Fibroblast of the conjunctiva (primary cell): ENCODE data around the gene STEAP3.

Experiments
- DNase-seq: peaks from one replicate; pipeline ENCODE4 v3.0.0-alpha.2; 2010; ENCODE audit warnings: low read depth

STEAP3 gene

GRCh38 chr2:119225105-119225865, 1.7 kb downstream of the STEAP3 start:
- DNase-seq: no peak

GRCh38 chr2:119225926-119226325, 2.3 kb downstream of the STEAP3 start:
- DNase-seq: no peak

DNA sequence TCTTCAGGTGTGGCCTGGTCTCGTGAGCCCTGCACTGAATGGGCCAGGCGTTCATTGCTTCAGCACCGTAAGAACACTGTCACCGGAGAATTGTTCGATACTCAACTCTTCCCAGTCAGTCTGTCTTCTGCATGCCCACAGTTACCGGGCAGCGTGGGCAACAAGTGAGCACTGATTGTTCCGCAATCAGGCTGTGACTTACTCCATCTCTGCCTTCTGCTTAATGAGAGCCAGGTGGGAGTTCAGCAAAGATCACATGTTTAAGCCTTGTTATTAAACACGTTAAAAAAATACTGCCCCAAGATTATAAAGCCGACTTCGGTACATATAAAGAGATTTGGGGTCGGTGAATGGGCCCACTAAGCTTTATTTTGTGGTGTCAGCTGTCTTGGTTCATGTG, 3.7 kb downstream of the STEAP3 start:
- DNase-seq: no peak

- DNase-seq: no peak
Observed at GRCh38 chr2:119228136-119228535, 4.5 kb downstream of the STEAP3 start.

GRCh38 chr2:119228964-119229363, 5.3 kb downstream of the STEAP3 start:
- no peak for DNase-seq

DNA sequence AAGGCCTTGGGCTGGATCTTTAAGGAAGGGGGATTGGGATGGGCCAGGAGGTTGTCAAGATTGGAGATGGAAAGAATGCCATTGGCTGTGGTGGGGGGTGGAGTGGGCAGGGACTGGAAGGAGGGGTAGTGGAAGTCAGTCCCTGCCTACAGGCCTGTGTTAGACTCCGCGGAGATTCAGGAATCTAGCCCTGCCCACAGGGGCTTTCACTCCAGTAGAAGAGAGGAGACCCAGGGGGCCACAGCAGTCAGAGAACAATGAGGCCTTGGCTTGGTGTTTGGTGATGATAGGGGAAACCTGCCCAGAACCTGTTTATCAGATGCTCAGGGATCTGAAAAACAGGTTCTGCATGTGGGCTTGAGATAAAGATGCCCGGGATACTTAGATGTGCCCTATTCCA, 6.1 kb downstream of the STEAP3 start:
- DNase-seq: no peak

- DNase-seq: no peak
Observed at GRCh38 chr2:119230219-119231185, 6.9 kb downstream of the STEAP3 start.

DNA sequence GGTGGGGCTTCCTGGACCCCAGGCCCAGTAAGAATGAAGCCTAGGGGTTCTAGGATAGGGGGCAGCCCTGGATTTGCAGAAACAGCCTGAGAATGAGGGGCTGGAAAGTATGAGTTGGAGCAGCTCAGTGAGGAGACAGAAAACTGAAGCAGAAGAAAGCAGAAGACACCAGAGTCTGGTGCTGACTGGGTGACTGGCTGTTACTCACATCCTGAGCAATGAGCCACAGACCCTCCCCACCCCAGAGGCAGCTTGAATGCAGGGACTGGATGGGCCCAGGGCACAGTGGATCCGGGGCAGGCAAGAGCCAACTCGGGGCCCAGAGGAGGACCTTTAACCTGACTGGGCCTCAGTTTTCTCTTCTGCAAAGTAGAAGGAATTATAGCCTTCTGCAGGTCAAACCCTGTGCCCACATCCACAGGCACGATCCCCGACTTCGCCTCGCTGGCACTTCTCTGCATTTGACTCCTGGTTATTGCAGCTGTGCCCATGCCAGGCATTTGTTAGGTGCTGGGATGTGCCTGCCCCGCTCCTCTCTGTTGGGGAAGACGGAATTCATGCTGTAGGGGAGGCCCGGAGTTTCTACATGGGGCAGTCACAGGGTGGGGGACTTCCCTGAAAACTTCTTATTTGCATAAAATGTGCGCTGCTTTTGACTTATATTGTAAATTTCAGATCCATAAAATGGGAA, 8.5 kb downstream of the STEAP3 start:
- no peak for DNase-seq

DNA sequence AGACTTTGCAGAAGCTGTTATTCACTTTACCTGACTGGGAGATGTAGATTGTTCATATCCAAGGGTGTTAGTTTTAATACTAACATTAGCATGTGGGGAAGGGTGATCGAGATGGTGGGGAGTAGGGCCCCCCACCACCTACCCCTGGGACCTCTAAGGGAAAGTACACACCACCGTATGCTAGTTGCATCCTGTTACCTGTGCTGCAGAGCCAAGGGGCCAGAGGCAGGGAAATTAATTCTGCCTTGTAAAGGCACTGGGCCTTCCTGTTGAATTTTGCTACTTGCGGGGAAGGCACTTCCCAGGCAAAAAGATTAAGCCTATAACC, 9.0 kb downstream of the STEAP3 start:
- DNase-seq: no peak

GRCh38 chr2:119233326-119234020, 9.8 kb downstream of the STEAP3 start:
- DNase-seq: no peak

DNA sequence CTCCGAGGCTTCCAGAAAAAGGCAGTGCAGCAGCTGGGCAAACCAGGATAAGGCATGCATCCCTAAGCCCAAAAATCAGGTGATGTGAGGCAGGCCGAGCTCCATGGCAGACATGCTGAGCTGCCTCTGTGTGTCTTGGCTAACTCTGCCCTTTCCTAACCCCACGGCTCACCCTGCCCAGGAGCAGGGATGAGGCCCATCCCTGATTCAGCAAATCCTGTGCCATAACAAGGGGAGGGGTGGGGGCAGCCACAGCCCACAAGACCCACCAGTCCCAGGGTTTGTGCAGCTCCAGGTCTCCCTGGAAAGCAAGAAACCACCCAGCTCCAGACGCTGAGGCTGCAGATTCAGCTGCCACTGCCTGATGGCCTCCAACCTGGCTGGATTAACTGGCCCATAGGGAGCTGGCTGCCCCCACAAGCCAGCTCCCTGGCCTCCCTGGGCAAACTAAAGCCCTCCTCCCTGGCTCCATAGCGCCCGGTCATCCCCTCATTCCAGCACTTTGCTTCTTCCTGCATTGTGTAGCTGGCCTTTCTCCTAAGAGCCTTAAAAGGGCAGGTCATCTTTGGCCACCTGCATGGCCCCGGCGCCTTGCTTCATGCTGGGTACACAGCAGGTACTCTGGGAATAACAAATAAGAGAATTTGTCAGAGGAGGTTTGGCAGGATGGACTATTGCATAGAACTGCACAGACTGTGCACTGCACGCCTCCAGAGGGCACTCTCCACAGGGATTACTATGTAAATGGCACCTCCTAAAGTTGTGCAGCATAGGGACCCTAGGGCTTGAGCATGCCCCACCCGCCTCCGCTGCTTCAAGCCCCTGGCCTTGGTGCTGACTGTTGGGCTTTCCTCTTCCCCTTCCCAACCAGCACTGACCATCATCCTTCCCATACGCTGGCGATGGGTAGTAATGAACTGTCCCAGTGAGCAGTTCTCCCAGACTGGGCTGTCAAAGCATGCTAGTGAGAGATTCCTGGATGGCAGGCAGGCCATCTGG, 10.7 kb downstream of the STEAP3 start:
- no peak for DNase-seq

DNA sequence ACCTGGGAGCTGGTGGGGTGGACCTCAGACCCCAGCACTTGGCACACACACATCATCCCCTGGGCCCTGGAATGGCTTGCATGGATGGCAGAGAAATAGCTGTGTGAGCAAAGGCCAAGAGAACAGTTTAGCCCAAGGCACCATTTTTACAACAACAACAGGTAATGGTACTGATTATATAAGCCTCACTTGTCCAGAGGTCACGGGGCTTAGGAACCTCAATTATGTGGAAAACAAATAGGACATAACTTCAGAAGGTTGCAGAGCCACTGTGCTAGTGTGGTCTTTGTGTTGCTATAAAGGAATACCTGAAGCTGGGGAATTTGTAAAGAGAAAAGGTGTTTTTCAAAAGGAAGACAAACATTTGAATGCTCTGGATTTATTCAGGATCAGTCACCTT, 13.2 kb downstream of the STEAP3 start:
- no peak for DNase-seq

GRCh38 chr2:119240311-119241204, 16.9 kb downstream of the STEAP3 start:
- DNase-seq: no peak

- DNase-seq: no peak
Observed at GRCh38 chr2:119241205-119241532, 17.5 kb downstream of the STEAP3 start.

DNA sequence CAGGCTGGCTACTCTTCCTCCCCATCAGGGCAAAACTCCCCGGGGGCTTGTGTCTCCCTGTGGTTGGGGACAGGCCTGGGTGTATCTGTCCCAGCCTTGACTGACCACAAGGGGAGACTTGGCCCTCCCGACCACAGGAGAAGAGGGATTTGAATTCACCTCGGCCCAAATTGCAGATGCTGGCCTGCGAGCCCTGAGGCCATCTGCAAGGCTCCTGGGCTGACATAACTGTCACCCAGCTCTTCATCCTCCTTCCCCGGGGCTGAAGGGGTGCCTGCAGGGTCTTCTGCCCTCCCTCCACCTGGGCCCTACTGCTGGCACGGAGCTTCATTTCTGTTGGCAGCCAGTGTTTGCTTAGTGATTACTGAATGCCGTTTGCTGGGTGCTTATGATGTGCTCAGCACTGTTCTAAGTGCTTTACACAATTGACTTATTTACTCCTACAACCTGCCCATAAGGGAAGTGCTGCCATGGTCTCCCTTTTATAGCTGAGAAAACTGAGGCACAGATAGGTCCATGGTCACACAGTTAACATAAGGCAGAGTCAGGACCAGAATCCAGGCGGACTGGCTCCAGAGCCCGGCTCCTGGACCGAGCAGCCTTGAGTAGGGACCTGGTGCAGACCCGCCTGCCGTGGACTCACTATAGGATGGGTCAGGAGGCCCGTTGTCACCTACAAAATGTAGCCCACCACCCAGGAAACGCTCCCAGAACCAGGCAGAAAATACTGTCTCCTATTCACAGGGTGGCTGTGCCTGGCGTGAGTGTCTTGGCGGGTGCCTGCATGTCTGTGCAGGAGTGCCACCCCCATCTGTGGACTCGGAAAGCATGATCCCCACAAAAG, 18.9 kb downstream of the STEAP3 start:
- no peak for DNase-seq

DNA sequence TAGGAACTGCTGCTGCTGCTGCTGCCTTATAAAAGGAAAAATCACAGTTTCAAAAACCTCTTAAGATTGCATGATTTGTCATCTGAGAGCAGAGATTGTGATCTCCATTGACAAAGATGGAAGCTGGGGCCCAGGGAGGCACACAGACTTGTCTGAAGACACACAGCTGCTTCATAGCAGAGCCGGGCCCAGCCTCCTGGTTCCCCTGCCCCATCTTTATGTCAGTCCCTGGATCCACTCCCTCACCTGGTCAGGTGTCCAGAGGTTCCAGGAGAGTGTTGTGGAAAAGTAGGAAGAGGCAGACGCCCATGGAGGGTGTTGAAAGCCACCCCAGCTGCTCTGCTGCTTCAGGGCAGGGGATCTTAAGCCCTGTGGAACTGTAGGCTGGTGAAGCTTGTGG, 20.0 kb downstream of the STEAP3 start:
- DNase-seq: no peak

DNA sequence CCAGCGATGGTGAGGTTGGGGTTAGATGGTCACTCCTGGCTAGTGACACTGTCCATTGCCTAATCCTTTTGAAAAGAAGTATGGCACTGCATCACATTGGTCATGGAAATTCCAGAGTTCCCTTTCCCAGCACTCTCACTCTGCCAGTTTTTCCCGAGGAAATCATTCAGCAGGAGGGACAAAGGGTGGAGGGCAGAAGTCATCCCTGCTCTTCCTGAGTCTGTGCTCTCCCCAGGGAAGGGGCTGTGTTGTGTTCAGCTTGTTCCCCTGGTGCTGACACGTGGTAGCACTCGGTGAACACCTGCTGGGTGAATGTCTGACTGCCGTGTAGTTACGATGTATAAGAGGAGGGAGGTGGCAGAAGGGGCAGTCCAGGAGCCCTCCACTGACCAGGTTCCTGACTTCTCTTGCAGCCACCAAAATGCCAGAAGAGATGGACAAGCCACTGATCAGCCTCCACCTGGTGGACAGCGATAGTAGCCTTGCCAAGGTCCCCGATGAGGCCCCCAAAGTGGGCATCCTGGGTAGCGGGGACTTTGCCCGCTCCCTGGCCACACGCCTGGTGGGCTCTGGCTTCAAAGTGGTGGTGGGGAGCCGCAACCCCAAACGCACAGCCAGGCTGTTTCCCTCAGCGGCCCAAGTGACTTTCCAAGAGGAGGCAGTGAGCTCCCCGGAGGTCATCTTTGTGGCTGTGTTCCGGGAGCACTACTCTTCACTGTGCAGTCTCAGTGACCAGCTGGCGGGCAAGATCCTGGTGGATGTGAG, 21.6 kb downstream of the STEAP3 start:
- DNase-seq: no peak

DNA sequence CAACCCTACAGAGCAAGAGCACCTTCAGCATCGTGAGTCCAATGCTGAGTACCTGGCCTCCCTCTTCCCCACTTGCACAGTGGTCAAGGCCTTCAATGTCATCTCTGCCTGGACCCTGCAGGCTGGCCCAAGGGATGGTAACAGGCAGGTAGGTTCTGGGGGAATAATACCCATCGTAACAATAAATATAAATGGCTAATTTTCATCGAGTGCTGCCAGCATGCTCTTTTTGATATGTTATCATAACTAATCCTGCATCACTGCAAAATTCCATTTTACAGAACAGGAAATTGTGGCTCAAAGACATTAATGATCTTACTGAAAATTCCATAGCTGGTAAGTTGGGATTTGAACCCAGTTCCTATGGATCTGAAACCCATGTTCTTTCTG, 22.2 kb downstream of the STEAP3 start:
- DNase-seq: no peak
